Keratinocyte (primary cell): Measurements from ENCODE around the gene STIP1.

Experiments
- EZH2 ChIP-seq: IDR thresholded peaks from one replicate; pipeline ENCODE4 v1.6.1; 2012; ENCODE audit warnings: inconsistent platforms, mild to moderate bottlenecking, low read length, moderate library complexity
- TF ChIP-seq, protein P1 (sequence below), 3 experiments: IDR thresholded peaks in 1 of 3; conservative IDR thresholded peaks in 1 of 3; optimal IDR thresholded peaks in 1 of 3; 2 replicates in 2 of 3; 3 replicates in 1 of 3; pipeline versions ENCODE3 to v1.5.1; 2011; ENCODE audit warnings: low read length in 3 of 3, mild to moderate bottlenecking in 3 of 3, moderate library complexity in 2 of 3, control low read depth in 1 of 3, inconsistent platforms in 1 of 3; ENCODE audit not compliant: insufficient read depth in 2 of 3; ENCODE audit errors: extremely low read depth in 1 of 3

DNA sequence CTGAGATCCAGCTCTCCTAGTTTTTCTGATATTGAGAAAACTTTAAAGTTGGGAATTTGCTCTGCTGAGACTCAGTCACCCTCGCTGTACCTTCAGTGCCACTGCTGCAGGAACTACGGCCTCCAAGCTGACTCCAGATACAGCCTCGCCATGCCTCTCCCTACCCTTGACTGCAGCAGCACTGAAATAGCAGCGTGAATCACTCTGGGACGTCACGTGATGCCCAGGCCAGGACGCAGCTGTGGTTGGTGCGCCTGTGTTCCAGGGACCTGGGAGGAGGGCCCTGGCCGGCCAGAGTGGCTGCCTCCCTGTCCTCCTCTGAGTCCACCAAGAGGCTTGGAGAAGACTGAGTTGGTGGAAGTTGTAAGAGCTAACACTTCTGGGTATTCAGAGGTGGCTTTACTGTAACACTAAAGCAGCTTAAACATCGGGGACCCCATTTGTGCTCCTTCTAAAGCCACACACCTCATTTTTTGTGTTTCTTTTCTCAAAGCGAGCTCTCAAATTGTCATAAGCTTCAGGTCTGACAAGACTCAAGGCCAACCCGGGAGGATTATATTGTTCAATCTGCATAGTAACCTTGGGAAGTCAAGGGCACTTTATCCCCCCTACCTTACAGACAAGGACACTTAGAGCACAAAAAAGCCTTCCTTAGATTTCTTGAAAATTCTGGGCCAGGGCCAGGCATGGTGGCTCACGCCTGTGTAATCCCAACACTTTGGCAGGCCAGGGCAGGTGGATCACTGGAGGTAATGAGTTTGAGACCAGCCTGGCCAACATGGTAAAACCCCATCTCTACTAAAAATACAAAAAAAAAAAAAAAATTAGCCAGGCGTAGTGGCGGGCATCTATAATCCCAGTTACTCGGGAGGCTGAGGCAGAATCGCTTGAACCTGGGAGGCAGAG is 4.2 kb upstream of the STIP1 start:
- no peak for TF ChIP-seq EZH2
- TF ChIP-seq, protein P1, sequence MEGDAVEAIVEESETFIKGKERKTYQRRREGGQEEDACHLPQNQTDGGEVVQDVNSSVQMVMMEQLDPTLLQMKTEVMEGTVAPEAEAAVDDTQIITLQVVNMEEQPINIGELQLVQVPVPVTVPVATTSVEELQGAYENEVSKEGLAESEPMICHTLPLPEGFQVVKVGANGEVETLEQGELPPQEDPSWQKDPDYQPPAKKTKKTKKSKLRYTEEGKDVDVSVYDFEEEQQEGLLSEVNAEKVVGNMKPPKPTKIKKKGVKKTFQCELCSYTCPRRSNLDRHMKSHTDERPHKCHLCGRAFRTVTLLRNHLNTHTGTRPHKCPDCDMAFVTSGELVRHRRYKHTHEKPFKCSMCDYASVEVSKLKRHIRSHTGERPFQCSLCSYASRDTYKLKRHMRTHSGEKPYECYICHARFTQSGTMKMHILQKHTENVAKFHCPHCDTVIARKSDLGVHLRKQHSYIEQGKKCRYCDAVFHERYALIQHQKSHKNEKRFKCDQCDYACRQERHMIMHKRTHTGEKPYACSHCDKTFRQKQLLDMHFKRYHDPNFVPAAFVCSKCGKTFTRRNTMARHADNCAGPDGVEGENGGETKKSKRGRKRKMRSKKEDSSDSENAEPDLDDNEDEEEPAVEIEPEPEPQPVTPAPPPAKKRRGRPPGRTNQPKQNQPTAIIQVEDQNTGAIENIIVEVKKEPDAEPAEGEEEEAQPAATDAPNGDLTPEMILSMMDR (optimal IDR thresholded peaks at IDR 0.05 in 1 of 3, IDR thresholded peaks at IDR 0.05 in 1 of 3, conservative IDR thresholded peaks at IDR 0.05 in 1 of 3; ENCODE audit: extremely low read depth in 1 of 3, insufficient read depth in 2 of 3, low read length in 3 of 3), result no peak
